H1 (cell line): ENCODE measurements around the gene SEMA3B. TPM values are rescaled to one million over a fixed set of nuclear protein-coding genes. Genes with fewer than 3 reads are reported as not detected.

ENCODE experiments used
- HDAC2 ChIP-seq, 2 experiments: fragments of 300-600 bp in 1 of 2; sonication (generic) in 1 of 2; IDR thresholded peaks; 2 replicates each; pipeline ENCODE4 v1.6.1; 2011 to 2012; ENCODE audit warnings: low read depth in 2 of 2, low read length in 2 of 2, mild to moderate bottlenecking in 2 of 2, moderate library complexity in 2 of 2, borderline replicate concordance in 1 of 2, inconsistent platforms in 1 of 2
- RAD21 ChIP-seq, 2 experiments: IDR thresholded peaks in 1 of 2; conservative IDR thresholded peaks in 1 of 2; 2 replicates each; pipeline ENCODE4 v1.6.1; 2011; ENCODE audit warnings: low read depth in 2 of 2, low read length in 2 of 2, improper control_type of control experiment in 1 of 2, inconsistent platforms in 1 of 2, mild to moderate bottlenecking in 1 of 2, moderate library complexity in 1 of 2
- RFX5 ChIP-seq: IDR thresholded peaks from 2 replicates; pipeline ENCODE4 v1.6.1; 2011; ENCODE audit warnings: low read depth, low read length, improper control_type of control experiment, borderline replicate concordance
- polyA plus RNA-seq, 7 experiments: library from polyadenylated mRNA; depleted of rRNA in 3 of 7; stranded (reverse) in 5 of 7; unstranded in 2 of 7; fragments of >200 nt in 5 of 7; fragments of 200-250 nt in 2 of 7; gene quantifications; 1 replicate in 5 of 7; 2 replicates in 1 of 7; 4 replicates in 1 of 7; pipeline versions ENCODE4 v1.2.1 to v1.2.3, GENCODE V29; 2011 to 2013; ENCODE audit warnings: missing spikeins in 2 of 7, mixed read lengths in 2 of 7
- total RNA-seq: library from RNA; stranded (reverse); fragmentation: NEBNext Ultra II Directional; extraction: Animal tissue kit (Norgen Biotek cat#: 25700); gene quantifications from 2 replicates; pipeline ENCODE4 v1.2.1, GENCODE V29; 2021

The SEMA3B gene
- total and polyA plus RNA-seq, 2 of the 8 experiments (the other 6 are each of a cell fraction or from before 2014, with no cell fraction given), result 3.0 to 4.7 TPM

GRCh38 chr3:50258029-50258680 lies 10.8 kb upstream of the SEMA3B start (continued):
- TF ChIP-seq RAD21 (IDR thresholded peaks at IDR 0.05 in 1 of 2, conservative IDR thresholded peaks at IDR 0.05 in 1 of 2; ENCODE audit: low read depth in 2 of 2, low read length in 2 of 2), result no peak
- TF ChIP-seq RFX5, result no peak
- TF ChIP-seq HDAC2 (IDR thresholded peaks at IDR 0.05; ENCODE audit: borderline replicate concordance in 1 of 2, low read depth in 2 of 2, low read length in 2 of 2), result no peak
- TF ChIP-seq, all 59 proteins: peak for 0
